Activated naive CD4-positive, alpha-beta T cell treated with anti-CD3 and anti-CD28 coated beads, Interleukin-2, amount 50 U/mL, for 24 hours (primary cell): ENCODE data around the gene ANAPC1.
"Not testable (repeated sequence)": the region's sequence is repeated elsewhere in the genome, so short reads cannot be mapped to it uniquely, and the experiment has no call there.

Experiments
- H3K27ac Mint-ChIP-seq: one replicate; pipeline ENCODE4 v1.8.0; 2021; ENCODE audit warnings: mild to moderate bottlenecking, mixed read lengths
- H3K27me3 Mint-ChIP-seq: one replicate; pipeline ENCODE4 v1.8.0; 2021; ENCODE audit warnings: mixed read lengths
- H3K36me3 Mint-ChIP-seq: one replicate; pipeline ENCODE4 v1.8.0; 2021; ENCODE audit warnings: mixed read lengths
- H3K4me1 Mint-ChIP-seq: one replicate; pipeline ENCODE4 v1.8.0; 2021; ENCODE audit warnings: mixed read lengths
- H3K4me3 Mint-ChIP-seq: one replicate; pipeline ENCODE4 v1.8.0; 2021; ENCODE audit warnings: mild to moderate bottlenecking, mixed read lengths
- H3K9me3 Mint-ChIP-seq: one replicate; pipeline ENCODE4 v1.8.0; 2021; ENCODE audit warnings: mixed read lengths

Gene ANAPC1

GRCh38 chr2:111776296-111776695 is 107.7 kb downstream of the ANAPC1 start:
- not testable (repeated sequence) for H3K27me3 Mint-ChIP-seq, H3K27ac Mint-ChIP-seq, H3K4me1 Mint-ChIP-seq, H3K36me3 Mint-ChIP-seq, H3K9me3 Mint-ChIP-seq, H3K4me3 Mint-ChIP-seq

- H3K27me3 Mint-ChIP-seq, H3K27ac Mint-ChIP-seq, H3K4me1 Mint-ChIP-seq, H3K9me3 Mint-ChIP-seq, H3K36me3 Mint-ChIP-seq, H3K4me3 Mint-ChIP-seq: not testable (repeated sequence)
These were observed 111.8 kb downstream of the ANAPC1 start for GRCh38 chr2:111772180-111772579.

- not testable (repeated sequence) for H3K9me3 Mint-ChIP-seq, H3K36me3 Mint-ChIP-seq, H3K27ac Mint-ChIP-seq, H3K4me3 Mint-ChIP-seq, H3K27me3 Mint-ChIP-seq, H3K4me1 Mint-ChIP-seq
These were observed 112.9 kb downstream of the ANAPC1 start for GRCh38 chr2:111770916-111771658.

- H3K9me3 Mint-ChIP-seq, H3K27me3 Mint-ChIP-seq, H3K27ac Mint-ChIP-seq, H3K36me3 Mint-ChIP-seq, H3K4me1 Mint-ChIP-seq, H3K4me3 Mint-ChIP-seq: not testable (repeated sequence)
These were observed 115.5 kb downstream of the ANAPC1 start for GRCh38 chr2:111768266-111769190.

GRCh38 chr2:111767087-111767486 is 116.9 kb downstream of the ANAPC1 start:
- not testable (repeated sequence) for H3K4me3 Mint-ChIP-seq, H3K9me3 Mint-ChIP-seq, H3K4me1 Mint-ChIP-seq, H3K27ac Mint-ChIP-seq, H3K27me3 Mint-ChIP-seq, H3K36me3 Mint-ChIP-seq

- not testable (repeated sequence) for H3K4me1 Mint-ChIP-seq
These were observed 117.7 kb downstream of the ANAPC1 start for GRCh38 chr2:111766295-111766694.

GRCh38 chr2:111764151-111764550 is 119.8 kb downstream of the ANAPC1 start:
- not testable (repeated sequence) for H3K27me3 Mint-ChIP-seq, H3K4me3 Mint-ChIP-seq, H3K36me3 Mint-ChIP-seq, H3K9me3 Mint-ChIP-seq, H3K4me1 Mint-ChIP-seq, H3K27ac Mint-ChIP-seq

More at GRCh38 chr2:111766295-111766694, 117.7 kb downstream of the ANAPC1 start:
- not testable (repeated sequence) for H3K36me3 Mint-ChIP-seq, H3K27me3 Mint-ChIP-seq, H3K27ac Mint-ChIP-seq, H3K4me3 Mint-ChIP-seq, H3K9me3 Mint-ChIP-seq

GRCh38 chr2:111760697-111761284 is 123.2 kb downstream of the ANAPC1 start:
- H3K9me3 Mint-ChIP-seq, H3K27ac Mint-ChIP-seq, H3K27me3 Mint-ChIP-seq, H3K4me3 Mint-ChIP-seq, H3K4me1 Mint-ChIP-seq, H3K36me3 Mint-ChIP-seq: not testable (repeated sequence)

GRCh38 chr2:111752533-111752932 is 131.5 kb downstream of the ANAPC1 start:
- not testable (repeated sequence) for H3K4me1 Mint-ChIP-seq, H3K4me3 Mint-ChIP-seq, H3K36me3 Mint-ChIP-seq, H3K27ac Mint-ChIP-seq, H3K27me3 Mint-ChIP-seq, H3K9me3 Mint-ChIP-seq

- not testable (repeated sequence) for H3K9me3 Mint-ChIP-seq, H3K27ac Mint-ChIP-seq, H3K27me3 Mint-ChIP-seq, H3K36me3 Mint-ChIP-seq, H3K4me1 Mint-ChIP-seq, H3K4me3 Mint-ChIP-seq
These were observed 133.4 kb downstream of the ANAPC1 start for GRCh38 chr2:111750641-111751040.

- not testable (repeated sequence) for H3K36me3 Mint-ChIP-seq
These were observed 135.6 kb downstream of the ANAPC1 start for GRCh38 chr2:111748429-111748828.

GRCh38 chr2:111747410-111748115 is 136.4 kb downstream of the ANAPC1 start:
- not testable (repeated sequence) for H3K4me1 Mint-ChIP-seq, H3K9me3 Mint-ChIP-seq, H3K27ac Mint-ChIP-seq, H3K36me3 Mint-ChIP-seq, H3K4me3 Mint-ChIP-seq, H3K27me3 Mint-ChIP-seq

More at GRCh38 chr2:111748429-111748828, 135.6 kb downstream of the ANAPC1 start:
- not testable (repeated sequence) for H3K4me1 Mint-ChIP-seq, H3K27ac Mint-ChIP-seq, H3K9me3 Mint-ChIP-seq, H3K4me3 Mint-ChIP-seq, H3K27me3 Mint-ChIP-seq

- not testable (repeated sequence) for H3K9me3 Mint-ChIP-seq, H3K4me3 Mint-ChIP-seq, H3K27me3 Mint-ChIP-seq, H3K4me1 Mint-ChIP-seq, H3K27ac Mint-ChIP-seq, H3K36me3 Mint-ChIP-seq
These were observed 139.2 kb downstream of the ANAPC1 start for GRCh38 chr2:111744751-111745150.

GRCh38 chr2:111741517-111741916 is 142.5 kb downstream of the ANAPC1 start:
- H3K27ac Mint-ChIP-seq, H3K4me1 Mint-ChIP-seq, H3K4me3 Mint-ChIP-seq, H3K27me3 Mint-ChIP-seq, H3K36me3 Mint-ChIP-seq, H3K9me3 Mint-ChIP-seq: not testable (repeated sequence)

- H3K36me3 Mint-ChIP-seq, H3K4me1 Mint-ChIP-seq, H3K9me3 Mint-ChIP-seq, H3K4me3 Mint-ChIP-seq, H3K27me3 Mint-ChIP-seq: not testable (repeated sequence)
- H3K27ac Mint-ChIP-seq, result peak overlapping the region; percentile 3
These were observed 147.9 kb downstream of the ANAPC1 start for GRCh38 chr2:111735838-111736721.
